A673 (cell line): ENCODE measurements around the gene CDC45. TPM values are rescaled to one million over a fixed set of nuclear protein-coding genes. Genes with fewer than 3 reads are reported as not detected.

Experiments used
- BruUV-seq: library from RNA; stranded (reverse); fragments of 400-500 nt; replicated peaks from 2 replicates; lab custom pipeline; 2021; lab: Mats Ljungman, UMichigan
- CTCF ChIA-PET: fragments of 300-600 bp; sonication (Branson Sonifier 250); formaldehyde crosslinking; loops from one replicate; lab custom pipeline; 2022; ENCODE audit warnings: antibody characterized with exemption; lab: Charles Lee
- POLR2A ChIA-PET: fragments of 300-600 bp; sonication (Branson Sonifier 250); formaldehyde crosslinking; loops from one replicate; lab custom pipeline; 2022; ENCODE audit warnings: antibody characterized with exemption; ENCODE audit not compliant: low non-redundant PET; lab: Charles Lee
- DNase-seq: peaks from one replicate; pipeline ENCODE4 v3.0.0-alpha.2; 2015; ENCODE audit warnings: low spot score
- H3K27ac ChIP-seq: fragments of 200-600 bp; sonication (generic); 2 replicates; pipeline ENCODE4 v1.5.1; 2016; ENCODE audit warnings: mixed run types, low read depth, mild to moderate bottlenecking, mixed read lengths, antibody characterized with exemption, low read length; ENCODE audit not compliant: poor library complexity, severe bottlenecking
- H3K27me3 ChIP-seq: fragments of 200-600 bp; sonication (generic); replicated peaks from 2 replicates; pipeline ENCODE4 v1.6.1; 2017; ENCODE audit warnings: mixed run types, low read depth, mild to moderate bottlenecking, mixed read lengths, antibody characterized with exemption, low read length; ENCODE audit not compliant: insufficient read depth, poor library complexity
- H3K36me3 ChIP-seq: fragments of 200-600 bp; sonication (generic); 2 replicates; pipeline ENCODE4 v1.6.1; 2016; ENCODE audit warnings: mixed run types, mild to moderate bottlenecking, mixed read lengths, antibody characterized with exemption, low read length; ENCODE audit not compliant: insufficient read depth, poor library complexity, severe bottlenecking
- H3K4me1 ChIP-seq: fragments of 200-600 bp; sonication (generic); 2 replicates; pipeline ENCODE4 v1.6.1; 2017; ENCODE audit warnings: mixed run types, mild to moderate bottlenecking, mixed read lengths, antibody characterized with exemption, low read length; ENCODE audit not compliant: insufficient read depth, poor library complexity, severe bottlenecking
- H3K4me3 ChIP-seq: fragments of 200-600 bp; sonication (generic); 2 replicates; pipeline ENCODE4 v1.5.1; 2016; ENCODE audit warnings: low read depth, mixed run types, mild to moderate bottlenecking, mixed read lengths, low read length; ENCODE audit not compliant: poor library complexity, severe bottlenecking
- H3K9me3 ChIP-seq: fragments of 200-600 bp; sonication (generic); 2 replicates; pipeline ENCODE4 v1.6.1; 2016; ENCODE audit warnings: mixed run types, low read depth, mild to moderate bottlenecking, mixed read lengths, antibody characterized with exemption, low read length; ENCODE audit not compliant: poor library complexity, severe bottlenecking
- EZH2 ChIP-seq: fragments of 200-600 bp; sonication (generic); IDR thresholded peaks from 2 replicates; pipeline ENCODE4 v1.6.1; 2017; ENCODE audit warnings: borderline replicate concordance, low read depth, mild to moderate bottlenecking, mixed read lengths, antibody characterized with exemption, low read length; ENCODE audit not compliant: poor library complexity, severe bottlenecking
- intact Hi-C: fragments of 100-400 bp; cut with micrococcal nuclease; formaldehyde crosslinking; loops from one replicate; pipeline ENCODE4 v1.10.0; 2022; ENCODE audit not compliant: unreplicated experiment
- total RNA-seq: library from RNA; stranded (reverse); gene quantifications from 2 replicates; pipeline ENCODE4 v1.2.3, GENCODE V29; 2021
- TF ChIP-seq, protein P1 (sequence below): fragments of 300-800, 200-600 bp; sonication (generic); conservative IDR thresholded peaks from 2 replicates; pipeline ENCODE4 v1.5.1; 2017; ENCODE audit warnings: low read depth, mild to moderate bottlenecking, antibody characterized with exemption, low read length, moderate library complexity, mixed read lengths

CDC45 gene
- total RNA-seq, 1 experiment from 2014 or later: 79.2 TPM

DNA sequence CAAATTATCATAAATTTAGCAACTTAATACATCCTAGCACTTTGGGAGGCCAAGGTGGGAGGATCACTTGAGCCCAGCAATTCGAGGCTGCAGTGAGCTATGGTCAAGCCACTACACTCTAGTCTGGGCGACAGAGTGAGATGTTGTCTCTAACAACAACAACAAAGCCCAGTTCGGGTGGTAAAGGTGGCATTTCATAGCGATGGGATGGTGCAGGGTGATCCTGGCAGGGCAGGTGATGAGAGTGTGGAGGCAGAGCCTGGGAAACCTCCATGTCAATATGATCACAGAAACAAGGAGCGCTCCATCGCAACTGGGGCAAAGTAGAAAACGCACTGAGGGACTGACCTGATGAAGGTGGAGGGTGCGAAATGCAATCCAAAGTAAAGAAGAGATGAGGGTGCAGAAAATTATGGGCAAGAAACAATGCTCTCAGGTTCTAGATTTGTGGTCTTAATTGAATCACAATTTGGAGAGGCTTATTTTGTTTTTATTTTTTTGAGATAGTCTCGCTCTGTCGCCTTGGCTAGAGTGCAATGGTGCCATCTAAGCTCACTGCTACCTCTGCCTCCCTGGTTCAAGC lies 77.3 kb downstream of the CDC45 start:
- Histone ChIP-seq H3K36me3 (no peaks in the 10 kb centered on the region), H3K27ac (no peak overlapping the region), H3K4me1 (no peaks in the 10 kb centered on the region), H3K4me3 (no peak overlapping the region), H3K9me3 (no peaks in the 10 kb centered on the region), H3K27me3 (no peaks in the 10 kb centered on the region)
- intact Hi-C loops: no loop called here
- POLR2A ChIA-PET: no interaction called here
- no TSS peak for BruUV-seq
- no peak for DNase-seq
- TF ChIP-seq, protein P1, sequence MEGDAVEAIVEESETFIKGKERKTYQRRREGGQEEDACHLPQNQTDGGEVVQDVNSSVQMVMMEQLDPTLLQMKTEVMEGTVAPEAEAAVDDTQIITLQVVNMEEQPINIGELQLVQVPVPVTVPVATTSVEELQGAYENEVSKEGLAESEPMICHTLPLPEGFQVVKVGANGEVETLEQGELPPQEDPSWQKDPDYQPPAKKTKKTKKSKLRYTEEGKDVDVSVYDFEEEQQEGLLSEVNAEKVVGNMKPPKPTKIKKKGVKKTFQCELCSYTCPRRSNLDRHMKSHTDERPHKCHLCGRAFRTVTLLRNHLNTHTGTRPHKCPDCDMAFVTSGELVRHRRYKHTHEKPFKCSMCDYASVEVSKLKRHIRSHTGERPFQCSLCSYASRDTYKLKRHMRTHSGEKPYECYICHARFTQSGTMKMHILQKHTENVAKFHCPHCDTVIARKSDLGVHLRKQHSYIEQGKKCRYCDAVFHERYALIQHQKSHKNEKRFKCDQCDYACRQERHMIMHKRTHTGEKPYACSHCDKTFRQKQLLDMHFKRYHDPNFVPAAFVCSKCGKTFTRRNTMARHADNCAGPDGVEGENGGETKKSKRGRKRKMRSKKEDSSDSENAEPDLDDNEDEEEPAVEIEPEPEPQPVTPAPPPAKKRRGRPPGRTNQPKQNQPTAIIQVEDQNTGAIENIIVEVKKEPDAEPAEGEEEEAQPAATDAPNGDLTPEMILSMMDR: no peak
- no peak for TF ChIP-seq EZH2
- CTCF ChIA-PET: no interaction called here

DNA sequence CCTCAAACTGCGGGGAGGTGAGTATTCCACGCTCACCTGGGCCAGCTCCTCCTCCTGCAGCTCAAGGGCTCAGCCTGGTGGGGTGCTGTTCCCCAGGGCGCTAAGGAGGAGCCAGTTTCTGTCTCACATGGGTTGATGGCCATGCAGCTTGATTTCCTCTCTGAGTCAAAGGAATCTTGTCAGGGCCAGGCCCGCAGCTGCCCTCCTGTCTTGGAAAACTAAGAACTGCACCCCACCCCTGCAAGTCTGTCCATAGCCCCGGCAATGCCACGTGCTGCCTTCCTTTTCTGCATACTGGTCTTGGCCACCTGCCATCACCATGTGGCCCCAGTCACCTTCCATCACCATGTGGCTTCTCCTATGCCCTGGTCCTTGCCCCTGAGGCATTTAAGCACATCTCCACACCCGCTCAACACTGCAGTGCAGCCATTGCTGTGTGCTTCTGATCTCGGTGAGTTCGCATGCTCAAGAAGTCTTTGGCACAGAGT lies 79.6 kb downstream of the CDC45 start:
- ChIA-PET POLR2A (no interaction called here), CTCF (no interaction called here)
- Histone ChIP-seq H3K9me3 (no peaks in the 10 kb centered on the region), H3K4me1 (no peaks in the 10 kb centered on the region), H3K27me3 (no peaks in the 10 kb centered on the region), H3K4me3 (no peak overlapping the region), H3K27ac (no peak overlapping the region), H3K36me3 (no peaks in the 10 kb centered on the region)
- intact Hi-C loops: no loop called here
- no peak for DNase-seq
- no TSS peak for BruUV-seq
- TF ChIP-seq, protein P1: no peak
- TF ChIP-seq EZH2: no peak

DNA sequence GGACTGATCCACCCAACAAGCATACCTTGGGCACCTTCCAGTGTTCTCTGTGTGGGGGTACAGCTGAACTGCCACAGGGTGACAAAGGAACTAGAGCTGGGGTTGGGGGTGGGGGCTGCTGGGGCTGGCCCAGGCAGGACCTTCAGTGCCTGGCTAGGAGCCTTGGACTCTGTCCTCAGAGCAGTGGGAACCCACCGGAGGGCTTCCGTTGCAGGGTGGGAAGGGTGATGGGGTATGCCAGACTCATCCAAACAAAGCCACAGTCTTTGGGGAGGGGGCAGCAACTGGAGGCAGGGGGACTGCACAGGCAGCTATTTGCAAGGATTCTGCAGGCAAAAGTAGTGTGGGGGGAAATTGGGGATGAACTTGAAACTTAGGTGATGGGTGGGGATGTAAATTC lies 80.2 kb downstream of the CDC45 start:
- TF ChIP-seq EZH2: no peak
- TF ChIP-seq, protein P1: no peak
- POLR2A ChIA-PET: no interaction called here
- H3K27me3 ChIP-seq: no peaks in the 10 kb centered on the region
- no peaks in the 10 kb centered on the region for H3K9me3 ChIP-seq
- no peak overlapping the region for H3K27ac ChIP-seq
- H3K4me1 ChIP-seq: no peaks in the 10 kb centered on the region
- H3K36me3 ChIP-seq: no peaks in the 10 kb centered on the region
- intact Hi-C loops: no loop called here
- BruUV-seq: no TSS peak
- no peak overlapping the region for H3K4me3 ChIP-seq
- CTCF ChIA-PET: no interaction called here
- no peak for DNase-seq
